GM23248 (cell line): ENCODE measurements around the gene SYT2.

ENCODE experiments used
- EZH2 ChIP-seq: fragments of 200-600 bp; sonication (generic); IDR thresholded peaks from 2 replicates; pipeline ENCODE4 v1.6.1; 2018; ENCODE audit warnings: antibody characterized with exemption, mild to moderate bottlenecking; ENCODE audit not compliant: insufficient read depth, poor library complexity, severe bottlenecking
- EZH2phosphoT487 ChIP-seq: fragments of 200-600 bp; sonication (generic); IDR thresholded peaks from 2 replicates; pipeline ENCODE4 v1.6.1; 2018; ENCODE audit warnings: antibody characterized with exemption, moderate library complexity, mild to moderate bottlenecking, low read depth; ENCODE audit not compliant: insufficient read depth

GRCh38 chr1:202698276-202698675 is 12.0 kb downstream of the SYT2 start:
- TF ChIP-seq EZH2phosphoT487 (no peak), EZH2 (no peak)
